GM18520 (cell line): ENCODE results near the gene PPP1R15B.

Experiments
- ATAC-seq: cut with Tn5 transposase; IDR thresholded peaks from one replicate; pipeline ENCODE4 v1.9.1; 2021; ENCODE audit not compliant: unreplicated experiment

Gene PPP1R15B

DNA sequence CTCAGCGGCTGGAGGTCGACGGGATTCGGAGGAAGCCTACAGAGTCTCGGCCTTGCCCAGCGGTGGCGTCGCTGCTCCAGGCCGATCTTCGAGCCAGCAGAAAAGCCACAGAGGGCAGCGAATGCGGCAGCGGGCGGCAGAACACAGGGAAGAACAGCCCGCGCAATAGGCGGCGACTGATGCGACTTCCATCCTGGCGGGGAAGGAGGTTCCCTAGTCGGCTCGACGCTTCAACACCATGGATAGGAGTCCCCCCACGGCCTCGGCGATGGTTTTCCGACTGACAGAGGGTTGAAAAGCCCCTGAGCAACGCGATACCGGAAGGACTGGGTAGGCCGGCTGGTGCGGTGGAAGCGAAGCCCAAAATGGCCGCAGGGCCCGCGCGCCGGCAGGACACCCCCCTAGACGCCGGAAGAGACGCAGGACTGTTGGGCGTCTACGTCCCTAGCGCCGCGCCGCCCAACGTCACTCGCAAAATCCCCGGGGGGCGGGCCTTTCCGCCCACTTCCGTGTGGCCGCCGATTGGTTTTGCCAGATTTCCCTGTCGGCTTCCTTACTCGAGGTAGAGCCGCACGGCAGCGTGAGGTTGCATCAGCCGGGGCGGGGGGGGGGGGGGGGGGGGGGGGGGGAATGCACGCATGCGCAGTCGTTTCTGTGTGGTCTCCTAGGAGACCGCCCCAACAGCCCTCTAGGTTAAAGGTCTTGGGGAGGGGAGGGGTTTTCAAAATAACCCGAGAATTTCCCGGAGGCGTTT, at the start of gene PPP1R15B:
Gene PPP1R15B, minus strand, starts transcription at position 367 of the 754 bp plus-strand sequence. CDS start 406 bp downstream, outside the sequence.
- ATAC-seq: peak; percentile 87

DNA sequence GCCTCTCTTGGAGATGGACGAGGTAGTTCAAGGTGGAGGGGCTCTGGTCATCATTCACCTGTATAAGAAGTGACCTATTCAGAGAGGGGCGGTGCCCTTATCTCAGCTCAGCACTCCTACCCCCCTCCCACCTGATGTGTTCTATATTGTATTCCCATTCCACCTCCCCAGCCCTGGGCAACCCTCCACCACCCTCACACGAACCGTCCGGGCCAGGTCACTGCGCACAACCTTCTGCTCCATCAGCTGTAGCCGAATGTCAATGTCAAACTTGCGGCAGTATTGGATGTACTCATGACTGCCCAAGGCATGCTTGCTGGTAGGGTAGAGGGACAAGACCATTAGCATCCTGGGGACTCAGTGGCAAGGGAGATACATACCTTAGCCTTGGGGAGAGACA, 48.7 kb upstream of the PPP1R15B start:
- no peak for ATAC-seq

DNA sequence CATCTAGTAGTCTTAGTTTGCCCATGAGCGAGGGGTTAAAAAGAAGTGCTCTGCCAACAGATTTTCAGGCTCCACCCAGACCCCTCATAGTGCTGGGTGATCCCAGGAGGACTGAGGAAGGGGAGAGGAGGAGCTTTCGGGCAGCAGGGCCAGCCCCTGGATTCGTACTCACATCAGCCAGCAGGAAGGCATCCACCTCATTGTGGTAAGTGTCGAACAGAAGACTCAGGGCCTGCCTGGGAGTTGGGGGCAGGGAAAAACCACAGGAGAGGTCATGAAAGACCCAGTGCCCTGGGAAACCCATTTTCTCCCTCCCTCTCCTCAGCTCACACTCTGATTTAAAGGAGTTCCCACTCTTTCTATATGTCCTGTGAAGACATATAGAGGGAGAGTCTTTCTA, 48.1 kb upstream of the PPP1R15B start:
- ATAC-seq: no peak

DNA sequence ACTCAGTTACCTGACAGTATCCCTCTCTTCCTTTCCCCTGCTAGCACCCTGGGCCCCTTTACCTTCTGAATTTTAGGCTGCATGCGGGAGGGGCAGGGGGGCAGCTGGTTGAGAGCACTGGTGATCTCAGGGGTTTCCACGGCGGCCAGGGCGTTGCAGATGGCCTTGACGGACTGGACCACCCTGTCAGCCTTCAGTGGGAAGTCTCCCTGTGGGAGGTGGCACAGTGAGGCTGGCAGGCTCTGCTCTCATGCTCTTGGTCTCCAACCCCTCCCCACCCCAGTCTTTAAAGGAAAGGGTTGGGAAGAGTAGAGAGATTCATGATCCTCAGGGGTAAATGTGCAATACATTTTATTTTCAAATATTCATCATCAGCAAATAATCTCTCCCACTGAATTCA, 46.0 kb upstream of the PPP1R15B start:
- no peak for ATAC-seq

DNA sequence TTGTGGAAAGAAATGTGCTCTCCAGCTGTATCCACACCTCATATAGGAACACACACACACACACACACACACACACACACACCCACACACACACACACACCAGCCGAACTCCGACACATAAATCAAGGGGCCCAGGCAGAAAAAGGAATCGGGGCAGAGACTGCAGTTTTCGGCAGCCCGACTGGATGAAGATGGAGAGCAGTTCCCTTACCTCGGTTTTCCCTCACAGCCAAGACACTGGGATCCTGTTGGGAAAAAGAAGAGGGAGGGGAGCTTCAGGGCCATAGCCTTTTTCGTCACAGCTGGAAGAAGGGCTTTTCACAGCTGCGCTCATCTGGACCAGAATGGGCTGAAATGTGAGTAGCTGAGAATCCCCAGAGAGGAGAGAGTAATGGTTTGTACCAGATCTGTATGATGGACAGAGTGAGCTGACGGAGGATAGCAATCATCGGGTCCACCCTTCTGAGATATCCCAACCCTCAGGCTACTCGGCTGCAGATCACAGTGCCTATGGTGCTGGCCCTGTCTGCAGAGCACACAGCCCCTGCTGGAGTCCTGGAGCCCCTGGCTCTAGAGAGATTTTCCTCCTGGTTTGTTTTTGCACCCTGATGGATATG, 45.3 kb upstream of the PPP1R15B start:
- no peak for ATAC-seq

DNA sequence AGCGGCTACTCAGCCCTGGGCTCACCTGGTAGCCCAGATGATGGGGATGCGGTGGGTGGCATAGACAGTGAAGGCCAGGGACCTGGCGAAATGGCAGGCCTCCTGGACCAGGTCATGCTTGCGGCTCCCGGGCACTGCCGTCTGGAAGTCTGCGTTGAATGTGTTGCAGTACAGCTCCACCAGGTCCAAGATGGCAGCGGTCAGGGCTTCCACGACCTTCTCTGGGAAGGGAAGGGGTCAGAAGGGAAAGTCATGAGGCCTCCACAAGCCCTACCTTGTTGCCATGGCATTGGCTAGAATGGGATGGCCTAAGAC, 44.2 kb upstream of the PPP1R15B start:
- no peak for ATAC-seq

DNA sequence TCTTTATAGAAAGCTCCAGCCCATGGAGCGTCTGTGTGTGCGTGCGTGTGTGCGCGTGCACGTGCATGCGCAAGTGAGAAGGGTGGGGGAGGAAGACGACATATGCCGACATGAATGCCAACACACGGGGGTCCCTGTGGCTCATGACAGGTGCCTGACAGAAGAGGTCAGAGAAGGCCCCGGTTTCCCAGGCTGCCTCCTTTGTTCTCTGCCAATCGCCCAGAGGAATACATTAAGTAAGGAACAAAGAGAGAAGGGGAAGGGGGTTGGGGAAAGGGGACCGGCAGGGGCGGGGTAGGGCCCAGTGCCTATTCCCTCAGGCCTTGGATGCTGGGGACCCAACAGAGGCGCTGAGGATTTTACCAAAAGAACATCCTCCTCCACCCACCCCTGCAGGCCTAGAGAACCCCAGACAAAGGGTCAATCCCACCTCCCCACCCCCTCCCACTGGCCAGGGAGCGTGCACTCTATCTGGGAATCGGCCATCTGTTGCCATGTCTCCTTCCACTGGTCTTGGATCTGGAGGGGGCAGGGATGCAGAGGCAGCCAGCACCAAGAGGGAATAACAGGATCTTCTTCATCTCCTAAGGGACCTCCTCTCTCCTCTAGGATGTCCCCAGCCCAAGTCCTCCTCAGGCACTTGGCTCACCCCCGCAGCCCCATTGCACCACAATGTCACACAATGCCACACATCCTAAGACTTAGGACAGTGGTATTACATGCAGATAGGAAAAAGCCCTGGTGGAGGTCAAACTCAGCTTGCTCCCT, 43.6 kb upstream of the PPP1R15B start:
- no peak for ATAC-seq

DNA sequence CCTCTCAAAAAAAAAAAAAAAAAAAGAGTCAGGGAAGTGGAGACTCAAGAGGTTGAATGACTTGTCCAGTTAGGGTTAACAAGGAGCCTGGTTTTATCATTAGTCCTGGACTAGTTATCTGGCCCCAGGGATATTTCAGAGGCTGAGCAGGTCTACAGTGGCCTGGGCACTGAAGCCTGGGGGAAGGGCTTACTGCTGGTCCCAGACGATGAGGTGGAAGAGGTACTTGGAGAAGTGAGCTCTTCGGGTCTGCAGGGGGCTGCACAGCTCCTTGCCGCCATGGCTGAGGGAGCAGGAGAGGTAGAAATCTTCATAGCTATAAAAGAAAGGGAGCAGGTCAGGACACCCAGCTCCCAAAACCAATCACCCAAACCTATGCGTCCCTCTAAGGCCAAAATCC, 42.9 kb upstream of the PPP1R15B start:
- no peak for ATAC-seq

DNA sequence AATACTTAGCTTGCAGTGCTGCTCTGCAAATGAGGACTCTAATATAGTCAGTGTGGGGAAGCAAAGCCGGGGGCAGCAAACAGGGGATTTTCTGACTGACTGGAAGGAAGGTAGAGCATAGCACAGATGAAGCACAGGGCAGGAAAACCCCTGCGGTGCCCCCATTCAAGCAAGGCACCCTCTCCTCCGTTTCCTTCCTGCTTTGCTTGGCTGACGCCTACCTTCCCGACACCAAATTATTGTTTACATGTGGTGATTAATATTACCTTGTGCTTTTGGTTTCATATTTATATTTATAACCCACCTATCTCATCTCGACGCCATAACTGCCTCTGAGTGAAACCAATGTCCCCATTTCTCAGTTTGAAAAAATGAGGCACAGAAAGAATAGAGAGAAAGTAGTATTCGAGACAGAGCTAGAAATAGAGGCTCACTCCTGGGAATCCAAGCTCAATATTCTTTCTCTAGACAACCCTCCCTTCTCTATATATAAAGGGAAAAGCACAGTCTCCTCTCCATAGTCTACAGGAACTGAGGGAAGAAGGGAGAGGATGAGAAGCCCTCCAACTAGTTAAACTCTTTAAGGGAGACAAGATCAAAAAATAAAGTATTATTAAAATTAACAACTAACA, 41.6 kb upstream of the PPP1R15B start:
- peak; percentile 68 for ATAC-seq

DNA sequence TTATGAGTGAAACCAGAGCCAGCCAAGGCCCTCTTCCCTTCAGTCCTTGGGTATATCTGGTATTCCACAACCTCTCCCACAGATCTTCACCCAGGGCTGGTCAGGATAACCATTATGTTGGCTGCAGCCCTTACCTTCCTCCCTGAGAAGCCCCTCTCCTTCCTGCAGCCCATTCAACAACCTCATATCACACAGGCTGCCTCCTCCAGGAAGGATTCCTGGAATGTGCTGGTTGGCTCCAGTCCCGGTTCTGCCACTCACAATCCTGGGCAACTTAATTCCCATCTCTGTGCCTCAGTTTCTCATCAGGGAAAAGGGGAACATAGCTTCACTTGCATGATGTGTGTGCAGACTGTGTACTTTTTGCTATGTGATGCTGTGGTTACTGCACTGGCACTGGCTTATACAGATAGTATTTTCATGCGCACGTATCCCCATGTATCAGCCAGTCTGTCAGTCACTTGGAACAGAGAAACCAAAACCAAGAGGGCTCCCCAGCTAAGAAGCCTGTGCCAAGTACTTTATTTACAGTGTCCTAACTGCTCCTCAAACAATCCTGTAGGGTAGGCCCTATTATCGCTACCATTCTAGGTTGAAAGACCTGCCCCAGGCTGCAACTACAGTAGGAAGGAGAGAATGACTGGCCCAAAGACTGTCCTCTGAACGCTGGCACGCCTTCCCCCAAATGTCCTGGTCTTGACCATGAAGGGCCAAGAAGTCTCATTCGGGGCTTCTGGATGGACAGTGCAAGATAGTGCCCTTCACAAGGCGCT, 39.9 kb upstream of the PPP1R15B start:
- no peak for ATAC-seq

DNA sequence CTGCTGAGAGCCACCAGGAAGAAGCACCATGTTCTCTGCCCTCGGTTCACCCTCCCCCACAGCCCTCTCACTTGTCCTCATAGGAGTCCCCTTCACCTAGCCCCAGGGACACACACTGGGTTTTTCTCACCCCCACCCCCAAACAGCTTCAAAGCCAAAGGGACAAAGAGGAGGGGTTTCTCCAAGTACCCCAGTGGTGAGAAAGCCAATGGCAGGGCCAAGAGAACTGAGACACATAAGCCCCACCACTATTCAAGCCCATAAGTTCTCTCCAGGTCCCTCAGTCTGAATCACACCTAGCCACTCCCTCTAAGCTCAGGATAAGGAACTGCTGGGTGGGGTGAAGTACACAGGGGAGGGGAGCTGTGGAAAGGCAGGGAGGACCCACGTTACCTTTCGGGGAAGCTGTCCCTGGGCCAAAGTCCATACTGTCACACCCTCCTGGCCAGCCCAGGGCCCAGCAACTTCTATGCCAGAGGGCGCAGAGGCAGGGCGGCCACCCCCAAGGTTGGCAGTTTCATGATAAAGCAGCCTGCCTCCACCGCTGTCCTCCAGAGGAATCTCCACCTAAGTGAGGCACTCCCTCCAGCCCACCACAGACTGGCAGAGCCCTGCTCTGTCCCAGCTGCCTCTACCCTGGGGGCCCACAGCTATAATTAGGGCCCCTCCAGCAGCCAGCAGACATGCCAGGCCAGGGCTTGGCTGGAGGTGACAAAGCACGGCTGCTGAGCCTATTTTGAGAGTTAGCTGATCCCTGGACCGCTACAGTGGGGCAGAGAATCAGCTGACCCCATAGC, 39.0 kb upstream of the PPP1R15B start:
- no peak for ATAC-seq

DNA sequence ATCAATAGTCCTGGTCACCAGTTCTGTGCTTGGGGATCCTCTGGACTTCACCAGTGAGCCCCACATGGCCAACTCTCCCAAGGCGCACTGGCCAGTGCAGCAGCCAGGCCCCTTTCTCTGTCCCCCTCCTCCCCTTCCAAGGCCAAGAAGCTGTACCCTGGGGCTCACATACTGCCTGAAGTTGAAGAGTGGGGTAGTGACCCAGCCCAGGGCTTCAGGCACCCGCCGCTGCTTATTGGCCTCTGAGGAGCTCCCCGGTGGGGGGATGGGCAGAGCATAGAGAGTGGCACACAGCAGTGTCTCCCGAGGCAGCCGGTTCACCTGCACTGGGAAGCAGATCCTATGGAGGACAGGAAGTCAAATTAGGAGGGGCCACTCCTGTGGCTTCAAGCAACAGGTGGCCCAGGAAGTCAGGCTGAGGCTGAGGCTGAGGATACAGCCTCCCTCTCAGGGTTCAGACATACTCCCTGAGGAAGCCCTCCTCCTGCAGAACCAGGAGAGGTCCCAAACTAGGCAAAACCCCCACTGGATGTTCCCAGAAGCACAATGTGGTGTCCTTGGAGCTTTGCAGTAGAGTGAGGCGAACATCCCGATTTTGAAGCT, 38.2 kb upstream of the PPP1R15B start:
- no peak for ATAC-seq

DNA sequence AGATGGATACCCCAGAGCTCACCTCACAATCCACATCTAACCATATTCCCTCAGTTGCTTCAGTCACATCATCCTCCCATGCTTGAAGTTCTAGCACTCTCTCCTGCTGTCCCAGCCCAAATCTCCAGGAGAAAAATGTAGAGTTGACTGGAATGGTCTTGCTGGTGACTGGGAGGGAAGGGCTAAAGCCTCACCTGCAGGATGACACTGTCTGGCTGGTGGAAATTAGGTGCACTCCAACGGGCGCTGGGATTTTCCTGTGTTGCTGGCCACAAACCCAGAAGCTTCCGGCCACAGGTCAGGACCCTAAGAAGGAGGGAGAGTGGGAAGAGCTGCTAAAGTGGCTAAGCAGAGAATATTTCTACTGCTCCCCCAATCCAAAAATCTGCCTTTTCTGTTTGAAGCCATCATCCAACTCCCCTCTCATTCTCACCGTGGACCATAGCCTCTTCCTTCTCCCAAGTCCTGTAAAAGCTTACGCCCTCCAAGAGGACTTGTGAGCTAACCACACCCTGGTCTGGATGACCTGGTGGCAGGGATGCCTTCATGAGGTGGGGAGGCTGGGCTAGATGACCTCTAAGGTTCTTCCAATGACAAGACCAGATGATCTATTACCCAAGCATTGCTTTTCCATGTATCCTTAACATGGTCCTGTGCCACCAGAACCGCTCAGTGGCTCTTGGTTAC, 37.5 kb upstream of the PPP1R15B start:
- ATAC-seq: no peak

DNA sequence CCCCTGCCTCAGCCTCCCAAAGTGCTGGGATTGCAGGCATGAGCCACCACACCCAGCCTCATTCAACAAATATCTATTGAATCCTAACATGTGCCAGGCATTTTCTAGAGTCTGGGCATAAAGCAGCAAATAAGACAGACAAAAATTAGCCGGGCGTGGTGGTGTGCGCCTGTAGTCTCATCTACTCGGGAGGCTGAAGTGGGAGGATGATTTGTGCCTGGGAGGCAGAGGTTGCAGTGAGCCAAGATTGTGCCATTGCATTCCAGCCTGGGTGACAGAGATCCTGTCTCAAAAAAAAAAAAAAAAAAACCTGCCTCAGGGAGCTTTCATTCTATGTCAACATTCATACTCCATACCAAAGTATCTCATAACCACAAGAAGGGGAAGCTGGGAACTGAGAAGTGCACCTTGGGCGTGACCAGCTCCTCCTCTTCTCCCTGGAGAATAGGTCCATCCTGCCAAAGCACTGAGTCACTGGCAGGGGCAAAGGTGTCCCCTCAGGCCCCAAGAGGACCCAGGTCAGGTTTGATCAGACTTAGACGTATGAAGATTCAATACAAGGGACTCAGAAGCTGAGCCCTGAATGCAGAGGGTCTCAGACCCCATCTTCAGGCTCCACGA, 36.8 kb upstream of the PPP1R15B start:
- ATAC-seq: no peak

DNA sequence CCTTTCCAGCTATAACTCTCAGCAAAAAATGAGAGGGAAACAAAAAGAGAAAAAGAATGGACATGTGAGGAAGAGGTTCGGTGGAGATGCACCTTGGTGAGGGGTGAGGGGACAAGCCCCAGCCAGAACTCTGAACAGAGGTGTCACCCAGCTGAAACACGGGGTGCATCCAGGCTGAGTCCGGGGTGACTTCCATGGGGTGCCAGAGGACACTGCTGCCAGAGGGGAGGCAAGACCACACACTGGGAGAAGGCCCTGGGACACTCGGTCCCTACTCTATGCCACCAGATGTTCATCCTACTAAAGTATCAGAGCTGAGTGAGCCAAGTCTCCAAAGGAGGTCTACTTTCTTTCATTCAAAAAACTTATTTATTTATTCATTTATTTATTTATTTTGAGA, 36.1 kb upstream of the PPP1R15B start:
- ATAC-seq: no peak

DNA sequence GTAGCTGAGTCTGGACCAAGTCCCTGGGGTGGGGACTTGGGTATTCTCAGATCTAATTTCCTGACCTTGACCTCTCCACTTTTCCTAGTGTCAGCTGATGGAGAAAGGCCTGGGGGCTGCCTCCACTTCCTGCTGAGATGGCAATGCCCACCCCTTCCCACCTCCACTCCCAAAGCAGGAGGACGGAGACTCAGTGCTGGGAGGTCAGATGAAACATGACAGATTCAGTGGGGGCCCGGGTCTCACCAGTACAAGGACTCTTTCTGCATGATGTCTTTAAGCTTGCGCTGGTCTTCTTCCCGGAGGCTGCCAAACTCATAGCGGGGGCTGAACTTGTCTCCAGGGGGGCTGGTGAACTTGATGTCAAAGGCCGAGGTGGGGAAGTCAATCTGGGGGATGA, 35.6 kb upstream of the PPP1R15B start:
- ATAC-seq: no peak

DNA sequence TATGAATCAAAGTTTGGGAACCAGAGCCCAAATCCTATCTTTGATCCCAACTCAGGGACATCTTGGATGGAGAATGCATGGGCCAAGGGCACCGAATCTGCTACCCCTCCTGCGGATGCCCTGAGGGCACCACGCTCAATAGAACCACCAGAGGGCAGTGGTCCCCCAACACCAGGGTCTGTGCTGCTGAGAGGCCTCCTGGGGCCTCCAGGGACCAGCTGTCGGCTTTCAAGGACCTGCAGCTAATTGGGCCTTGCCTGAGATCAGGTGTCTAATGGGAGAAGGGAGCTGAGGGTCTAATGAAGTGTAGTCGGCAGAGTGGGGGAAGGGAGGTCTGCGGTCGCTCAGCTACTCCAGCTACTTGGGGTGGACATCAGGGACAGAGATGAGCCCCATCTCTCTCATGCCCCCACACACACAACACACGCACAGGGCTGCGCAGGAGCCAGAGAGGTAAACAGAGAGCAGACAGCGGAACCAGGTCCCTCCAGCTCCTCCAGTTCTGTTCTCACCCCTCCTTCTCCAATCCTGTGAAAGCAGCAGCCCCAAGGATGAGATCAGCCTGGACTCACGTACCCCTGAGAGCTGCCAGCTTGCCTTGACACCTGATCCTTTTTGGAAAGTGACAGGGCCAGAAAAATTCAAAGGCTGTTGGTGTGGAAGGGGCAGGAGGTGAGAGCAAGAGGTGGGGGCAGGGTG, 34.9 kb upstream of the PPP1R15B start:
- no peak for ATAC-seq

DNA sequence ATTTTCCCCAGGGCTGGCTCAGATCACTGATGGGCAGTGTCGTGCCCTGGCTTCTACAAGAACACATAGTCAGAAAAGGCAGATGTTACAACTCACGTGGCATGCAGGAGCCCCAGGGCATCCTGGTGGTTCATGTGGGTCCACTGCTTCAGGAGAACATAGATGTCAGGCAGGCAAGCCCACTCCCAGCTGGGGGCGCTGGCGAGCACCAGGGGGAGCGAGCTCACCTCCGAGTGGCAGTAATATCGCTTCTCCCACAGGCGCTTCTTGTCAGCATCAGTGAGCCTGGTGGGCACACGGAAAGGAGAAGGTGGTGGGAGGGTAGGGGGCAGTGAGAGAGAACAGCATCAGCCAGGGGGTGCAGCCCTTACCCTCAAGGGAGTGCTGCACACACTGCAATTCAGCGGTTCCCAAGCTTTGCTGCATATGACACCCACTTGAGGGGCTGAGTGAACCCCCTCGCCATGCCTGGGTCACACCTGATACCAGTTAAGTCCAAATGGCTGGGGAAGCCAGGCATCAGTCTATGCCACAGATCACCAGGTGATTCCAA, 34.3 kb upstream of the PPP1R15B start:
- ATAC-seq: no peak
